ENCODE measurements around the gene SEC14L2. TPM values are rescaled to one million over a fixed set of nuclear protein-coding genes. Genes with fewer than 3 reads are reported as not detected.
A peak's percentile ranks its signal among the peaks of the same experiment; 100 is the strongest.

Gene SEC14L2
- total RNA-seq, 1 donor from 2014 or later = 13.2 TPM

GRCh38 chr22:30425616-30426387 is 29.0 kb downstream of the SEC14L2 start, which contains the start of gene MTFP1:
TSS of gene MTFP1 (plus strand) at chr22:30425768. CDS start at chr22:30425880, 112 bp downstream.
- DNase-seq (ENCODE audit: low spot score, unreplicated experiment) = peak; percentile 51
- Mint-ChIP-seq H3K4me3 (ENCODE audit: low read depth) (peak within 1 kb of the TSS; percentile 86), H3K27me3 (no peaks in the 10 kb centered on the region), H3K36me3 (ENCODE audit: insufficient read depth) (peaks cover 1% of the 10 kb centered on the region), H3K4me1 (ENCODE audit: low read depth) (peaks cover 26% of the 10 kb centered on the region), H3K9me3 (ENCODE audit: low read depth) (no peaks in the 10 kb centered on the region), H3K27ac (peak within 1 kb of the TSS; percentile 84)
- TF ChIP-seq, protein P1, sequence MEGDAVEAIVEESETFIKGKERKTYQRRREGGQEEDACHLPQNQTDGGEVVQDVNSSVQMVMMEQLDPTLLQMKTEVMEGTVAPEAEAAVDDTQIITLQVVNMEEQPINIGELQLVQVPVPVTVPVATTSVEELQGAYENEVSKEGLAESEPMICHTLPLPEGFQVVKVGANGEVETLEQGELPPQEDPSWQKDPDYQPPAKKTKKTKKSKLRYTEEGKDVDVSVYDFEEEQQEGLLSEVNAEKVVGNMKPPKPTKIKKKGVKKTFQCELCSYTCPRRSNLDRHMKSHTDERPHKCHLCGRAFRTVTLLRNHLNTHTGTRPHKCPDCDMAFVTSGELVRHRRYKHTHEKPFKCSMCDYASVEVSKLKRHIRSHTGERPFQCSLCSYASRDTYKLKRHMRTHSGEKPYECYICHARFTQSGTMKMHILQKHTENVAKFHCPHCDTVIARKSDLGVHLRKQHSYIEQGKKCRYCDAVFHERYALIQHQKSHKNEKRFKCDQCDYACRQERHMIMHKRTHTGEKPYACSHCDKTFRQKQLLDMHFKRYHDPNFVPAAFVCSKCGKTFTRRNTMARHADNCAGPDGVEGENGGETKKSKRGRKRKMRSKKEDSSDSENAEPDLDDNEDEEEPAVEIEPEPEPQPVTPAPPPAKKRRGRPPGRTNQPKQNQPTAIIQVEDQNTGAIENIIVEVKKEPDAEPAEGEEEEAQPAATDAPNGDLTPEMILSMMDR (IDR thresholded peaks at IDR 0.05; ENCODE audit: unreplicated experiment) = no peak

DNA sequence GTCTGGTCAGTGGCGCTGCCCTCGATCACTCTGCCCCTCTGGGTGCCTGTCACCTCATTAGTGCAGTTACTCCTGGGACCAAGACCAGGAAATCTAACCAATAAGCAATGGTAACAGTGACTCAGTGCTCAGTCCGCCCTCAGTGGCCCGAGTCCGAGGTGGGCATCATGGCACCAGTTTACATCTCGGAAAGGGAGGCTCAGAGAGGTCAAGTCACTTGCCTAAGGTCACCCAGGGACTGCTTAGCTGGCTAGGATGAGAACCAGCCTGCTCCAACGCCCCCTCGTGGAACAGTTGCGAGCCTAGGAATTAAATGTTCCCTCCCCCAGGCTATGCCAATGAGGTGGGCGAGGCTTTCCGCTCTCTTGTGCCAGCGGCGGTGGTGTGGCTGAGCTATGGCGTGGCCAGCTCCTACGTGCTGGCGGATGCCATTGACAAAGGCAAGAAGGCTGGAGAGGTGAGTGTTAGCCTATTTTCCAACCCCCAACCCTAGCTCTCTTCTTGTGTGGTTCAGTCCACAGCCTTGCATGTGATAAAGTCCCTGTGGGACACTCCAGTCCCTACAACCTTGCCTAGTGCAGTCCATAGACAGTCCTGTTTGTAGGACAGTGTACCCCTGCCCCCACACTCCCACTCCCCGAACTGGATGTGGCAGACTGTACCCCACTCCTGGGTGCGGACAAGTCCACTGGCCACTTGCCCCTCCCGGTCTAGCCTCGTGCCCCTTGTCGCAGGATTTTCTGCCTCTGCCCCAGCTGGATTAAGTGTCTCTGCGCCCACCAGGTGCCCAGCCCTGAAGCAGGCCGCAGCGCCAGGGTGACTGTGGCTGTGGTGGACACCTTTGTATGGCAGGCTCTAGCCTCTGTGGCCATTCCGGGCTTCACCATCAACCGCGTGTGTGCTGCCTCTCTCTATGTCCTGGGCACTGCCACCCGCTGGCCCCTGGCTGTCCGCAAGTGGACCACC is 29.9 kb downstream of the SEC14L2 start:
- peaks cover 1% of the 10 kb centered on the region for H3K36me3 Mint-ChIP-seq (ENCODE audit: insufficient read depth)
- peak overlapping the region; percentile 86 for H3K4me3 Mint-ChIP-seq (ENCODE audit: low read depth)
- TF ChIP-seq, protein P1 (IDR thresholded peaks at IDR 0.05; ENCODE audit: unreplicated experiment) = peak; percentile 61
- peak overlapping the region; percentile 84 for H3K27ac Mint-ChIP-seq
- H3K9me3 Mint-ChIP-seq (ENCODE audit: low read depth) = no peaks in the 10 kb centered on the region
- DNase-seq (ENCODE audit: low spot score, unreplicated experiment) = peak; percentile 54
- H3K4me1 Mint-ChIP-seq (ENCODE audit: low read depth) = peaks cover 19% of the 10 kb centered on the region
- no peaks in the 10 kb centered on the region for H3K27me3 Mint-ChIP-seq

DNA sequence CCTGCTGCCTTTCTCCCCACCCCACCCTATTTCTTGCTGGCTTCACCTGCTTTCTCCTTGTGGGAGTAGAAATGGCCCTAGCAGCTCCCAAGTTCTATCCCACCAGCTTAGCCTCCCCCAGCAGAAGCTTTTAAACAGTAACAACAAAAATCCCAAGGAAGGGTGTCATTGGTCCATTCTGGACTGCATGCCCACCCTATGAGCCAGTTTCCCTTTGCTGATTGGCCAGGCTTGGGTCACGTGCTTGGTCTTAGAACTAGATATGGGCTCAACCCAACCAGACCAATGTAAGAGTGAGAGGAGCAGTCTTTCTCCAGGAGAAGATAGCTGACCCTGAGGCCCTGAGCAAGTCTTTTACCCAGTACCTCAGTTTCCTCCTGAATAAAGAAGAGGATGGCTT is 31.1 kb downstream of the SEC14L2 start:
- Mint-ChIP-seq H3K9me3 (ENCODE audit: low read depth) (no peaks in the 10 kb centered on the region), H3K4me1 (ENCODE audit: low read depth) (peaks cover 7% of the 10 kb centered on the region), H3K27ac (no peak overlapping the region), H3K36me3 (ENCODE audit: insufficient read depth) (peaks cover 1% of the 10 kb centered on the region), H3K27me3 (no peaks in the 10 kb centered on the region), H3K4me3 (ENCODE audit: low read depth) (no peak overlapping the region)
- no peak for DNase-seq (ENCODE audit: low spot score, unreplicated experiment)
- TF ChIP-seq, protein P1 (IDR thresholded peaks at IDR 0.05; ENCODE audit: unreplicated experiment) = no peak

DNA sequence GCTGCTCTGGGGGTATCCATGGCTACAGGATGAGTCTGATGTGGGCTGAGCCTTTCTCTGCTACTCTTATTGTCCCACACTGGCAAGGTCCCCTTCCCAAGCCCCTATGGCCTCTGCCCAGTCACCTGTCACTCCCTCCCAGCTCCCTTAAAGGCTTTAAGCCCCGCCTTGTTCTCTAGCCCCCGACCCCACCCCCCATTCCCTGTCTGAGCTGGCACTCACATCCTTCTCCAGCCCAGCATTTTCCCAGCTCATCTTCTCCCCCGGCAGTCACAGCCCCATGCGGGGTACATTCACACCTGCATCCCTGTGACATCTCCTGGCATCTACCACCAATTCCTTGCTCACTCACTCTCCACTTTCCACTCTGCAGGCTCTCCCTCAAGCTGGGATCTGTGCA is 33.1 kb downstream of the SEC14L2 start:
- no peak overlapping the region for H3K4me3 Mint-ChIP-seq (ENCODE audit: low read depth)
- H3K9me3 Mint-ChIP-seq (ENCODE audit: low read depth) = no peaks in the 10 kb centered on the region
- H3K27me3 Mint-ChIP-seq = no peaks in the 10 kb centered on the region
- H3K27ac Mint-ChIP-seq = no peak overlapping the region
- peaks cover 5% of the 10 kb centered on the region for H3K4me1 Mint-ChIP-seq (ENCODE audit: low read depth)
- H3K36me3 Mint-ChIP-seq (ENCODE audit: insufficient read depth) = peaks cover 1% of the 10 kb centered on the region
- no peak for DNase-seq (ENCODE audit: low spot score, unreplicated experiment)
- TF ChIP-seq, protein P1 (IDR thresholded peaks at IDR 0.05; ENCODE audit: unreplicated experiment) = no peak

GRCh38 chr22:30430933-30431332 is 34.1 kb downstream of the SEC14L2 start:
- TF ChIP-seq, protein P1 (IDR thresholded peaks at IDR 0.05; ENCODE audit: unreplicated experiment) = no peak
- Mint-ChIP-seq H3K9me3 (ENCODE audit: low read depth) (no peaks in the 10 kb centered on the region), H3K4me1 (ENCODE audit: low read depth) (peaks cover 2% of the 10 kb centered on the region), H3K27ac (no peak overlapping the region), H3K4me3 (ENCODE audit: low read depth) (no peak overlapping the region), H3K27me3 (no peaks in the 10 kb centered on the region), H3K36me3 (ENCODE audit: insufficient read depth) (peaks cover 1% of the 10 kb centered on the region)
- DNase-seq (ENCODE audit: low spot score, unreplicated experiment) = no peak

Measured in progenitor cell of endocrine pancreas (in vitro differentiated cells).